Stimulated activated CD4-positive, alpha-beta T cell treated with anti-CD3 and anti-CD28 coated beads, Interleukin-2, amount 100 ng/mL, for 48 hours (primary cell): ENCODE results near the gene BCAS3.

Experiments used
- DNase-seq, 2 donors: peaks; one replicate each; pipeline ENCODE4 v3.0.0-alpha.2; 2020

Gene BCAS3

GRCh38 chr17:60676758-60677307 lies 818 bp upstream of the BCAS3 start:
- no peak for DNase-seq

- DNase-seq: no peak
Measured at GRCh38 chr17:60678118-60678444, 430 bp downstream of the BCAS3 start.

- DNase-seq: no peak
Measured at GRCh38 chr17:60679287-60679686, 1.6 kb downstream of the BCAS3 start.

GRCh38 chr17:60680754-60681153 lies 3.1 kb downstream of the BCAS3 start:
- DNase-seq: no peak

GRCh38 chr17:60685437-60685836 lies 7.8 kb downstream of the BCAS3 start:
- DNase-seq: no peak

- no peak for DNase-seq
Measured at GRCh38 chr17:60695960-60696359, 18.3 kb downstream of the BCAS3 start.

- DNase-seq: no peak
Measured at GRCh38 chr17:60699090-60699489, 21.4 kb downstream of the BCAS3 start.

GRCh38 chr17:60704170-60704569 lies 26.5 kb downstream of the BCAS3 start:
- DNase-seq: no peak

GRCh38 chr17:60712675-60713074 lies 35.0 kb downstream of the BCAS3 start:
- DNase-seq: no peak

GRCh38 chr17:60713608-60714007 lies 36.0 kb downstream of the BCAS3 start:
- DNase-seq: no peak

GRCh38 chr17:60716766-60717165 lies 39.1 kb downstream of the BCAS3 start:
- DNase-seq: no peak

GRCh38 chr17:60717814-60718213 lies 40.2 kb downstream of the BCAS3 start:
- no peak for DNase-seq

GRCh38 chr17:60720763-60721531 lies 43.3 kb downstream of the BCAS3 start:
- peak; percentile 27 to 38 for DNase-seq

GRCh38 chr17:60724647-60725046 lies 47.0 kb downstream of the BCAS3 start:
- no peak for DNase-seq

GRCh38 chr17:60729854-60730253 lies 52.2 kb downstream of the BCAS3 start:
- DNase-seq: no peak

- DNase-seq: no peak
Measured at GRCh38 chr17:60730273-60730672, 52.6 kb downstream of the BCAS3 start.

GRCh38 chr17:60738287-60738686 lies 60.6 kb downstream of the BCAS3 start:
- DNase-seq: no peak

GRCh38 chr17:60740584-60740983 lies 62.9 kb downstream of the BCAS3 start:
- no peak for DNase-seq

GRCh38 chr17:60741031-60741430 lies 63.4 kb downstream of the BCAS3 start:
- DNase-seq: no peak

- DNase-seq: no peak
Measured at GRCh38 chr17:60743282-60743681, 65.6 kb downstream of the BCAS3 start.

- no peak for DNase-seq
Measured at GRCh38 chr17:60743799-60744198, 66.1 kb downstream of the BCAS3 start.

- no peak for DNase-seq
Measured at GRCh38 chr17:60744355-60744966, 66.8 kb downstream of the BCAS3 start.

- DNase-seq: no peak
Measured at GRCh38 chr17:60745544-60745943, 67.9 kb downstream of the BCAS3 start.

GRCh38 chr17:60747069-60747808 lies 69.6 kb downstream of the BCAS3 start:
- DNase-seq: no peak
